Body of pancreas (tissue), 4 donors: ENCODE results near the gene TMEM94. TPM values are rescaled to one million over a fixed set of nuclear protein-coding genes. Genes with fewer than 3 reads are reported as not detected.
A peak's percentile ranks its signal among the peaks of the same experiment; 100 is the strongest.

ENCODE experiments used
- ATAC-seq: fragments of 150-250 bp; one replicate; pipeline ENCODE4 v1.9.1; 2016
- DNase-seq, 4 donors: peaks; one replicate each; pipeline ENCODE4 v3.0.0-alpha.2; 2019
- H3K27ac ChIP-seq, 4 donors: fragments of 200-600 bp; sonication (generic); 1 replicate in 3 of 4; 2 replicates in 1 of 4; pipeline versions ENCODE4 v1.5.1 to v1.6.1; 2016 to 2019; ENCODE audit warnings: mild to moderate bottlenecking in 1 of 4, mixed read lengths in 1 of 4, moderate library complexity in 1 of 4
- H3K27me3 ChIP-seq, 2 donors: fragments of 200-600 bp; sonication (generic); one replicate each; pipeline ENCODE4 v1.6.0; 2016; ENCODE audit warnings: mild to moderate bottlenecking in 1 of 2
- H3K36me3 ChIP-seq, 2 donors: fragments of 200-600 bp; sonication (generic); replicated peaks in 1 of 2; 2 replicates each; pipeline ENCODE4 v1.5.1; 2016; ENCODE audit warnings: low read depth in 2 of 2; ENCODE audit not compliant: insufficient read depth in 1 of 2
- H3K4me1 ChIP-seq: fragments of 200-600 bp; sonication (generic); one replicate; pipeline ENCODE4 v1.6.0; 2016
- H3K4me3 ChIP-seq, 2 donors: fragments of 200-600 bp; sonication (generic); 1 replicate in 1 of 2; 2 replicates in 1 of 2; pipeline ENCODE4 v1.5.1; 2016 to 2019
- H3K9me3 ChIP-seq, 3 donors: fragments of 200-600 bp; sonication (generic); 1 replicate in 2 of 3; 2 replicates in 1 of 3; pipeline ENCODE4 v1.5.1; 2016
- POLR2A ChIP-seq, 3 donors: fragments of 450-650 bp; IDR thresholded peaks; one replicate each; pipeline ENCODE4 v1.6.1; 2016; ENCODE audit warnings: antibody characterized with exemption in 3 of 3, mild to moderate bottlenecking in 2 of 3
- WGBS, 2 donors: methylation state at CpG; one replicate each; pipeline ENCODE4 v1.1.5; 2017; 5-methylcytosine and 5-hydroxymethylcytosine counted together
- intact Hi-C: fragments of 100-400 bp; cut with DNase I; formaldehyde crosslinking; loops from one replicate; pipeline ENCODE4 v1.15.1; 2023
- total RNA-seq, 2 donors: library from RNA; depleted of rRNA; stranded (reverse); fragments of >200 nt; gene quantifications; one replicate each; pipeline ENCODE4 v1.1.0, GENCODE V29; 2016
- TF ChIP-seq, protein P1 (sequence below), 7 experiments: fragments of 450-650 bp in 4 of 7; fragments of 200-600 bp in 3 of 7; sonication (generic) in 3 of 7; IDR thresholded peaks; one replicate each; pipeline ENCODE4 v1.5.1; 2016 to 2019; ENCODE audit warnings: antibody characterized with exemption in 7 of 7

TMEM94 gene
- total RNA-seq, 2 donors from 2014 or later, result 27.2 to 145 TPM

DNA sequence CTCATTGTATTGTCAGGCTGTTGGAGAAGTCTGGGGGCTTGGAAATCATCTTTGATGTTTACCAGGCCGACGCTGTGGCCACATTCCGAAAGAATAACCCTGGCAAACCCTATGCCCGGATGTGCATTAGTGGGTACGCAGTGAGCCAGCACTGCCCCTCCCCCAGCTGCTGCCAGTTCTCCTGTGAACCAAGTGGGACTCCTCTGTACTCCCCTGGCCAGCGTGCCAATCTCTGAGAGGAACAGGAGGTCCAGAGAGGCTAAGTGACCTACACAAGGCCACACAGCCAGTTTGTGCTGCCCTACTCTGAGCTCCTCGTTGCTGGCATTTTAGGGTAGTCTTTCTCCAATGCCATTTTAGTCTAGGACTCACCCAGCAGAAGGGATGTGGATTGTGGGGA lies 67.2 kb downstream of the TMEM94 start:
- WGBS, 2 donors, result 86 to 94% methylated on average over 7 of the region's 7 CpGs

DNA sequence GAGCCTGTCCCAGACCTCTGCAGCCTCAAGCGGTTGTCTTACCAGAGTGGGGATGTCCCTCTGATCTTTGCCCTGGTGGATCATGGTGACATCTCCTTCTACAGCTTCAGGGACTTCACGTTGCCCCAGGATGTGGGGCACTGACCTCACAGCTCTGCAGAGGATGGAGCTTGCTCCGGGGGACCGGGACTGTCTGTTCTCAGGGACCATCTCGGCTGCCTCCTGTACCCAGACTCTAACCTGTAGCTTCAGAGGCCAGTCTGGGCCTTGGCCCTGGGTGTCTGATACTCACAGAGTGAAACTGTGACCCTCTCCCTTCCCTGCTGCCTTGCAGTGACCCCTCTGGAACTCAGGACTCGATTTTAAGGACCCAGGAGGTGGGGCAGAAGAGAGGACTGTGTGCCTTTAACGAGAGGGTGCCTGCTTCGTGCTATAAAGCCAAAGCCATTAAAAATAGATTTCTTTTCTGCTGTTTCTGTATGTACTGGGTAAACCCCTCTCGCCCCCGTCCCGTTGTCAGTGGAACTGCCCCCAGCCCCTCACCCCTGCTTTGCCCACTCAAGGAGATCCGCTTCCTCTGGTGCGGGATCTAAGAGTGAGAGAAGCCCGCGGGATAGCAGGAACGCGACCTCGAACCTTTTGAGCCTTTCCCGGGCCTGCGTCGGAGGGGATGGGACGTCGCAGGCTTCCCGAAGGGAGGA lies 68.0 kb downstream of the TMEM94 start:
- peak overlapping the region; percentile 52 to 76 for H3K4me3 ChIP-seq
- peak overlapping the region; percentile 87 to 96 (median 92) for H3K27ac ChIP-seq
- H3K27me3 ChIP-seq, result no peaks in the 10 kb centered on the region
- peaks cover 36% of the 10 kb centered on the region for H3K4me1 ChIP-seq
- 15 to 21% methylated on average over 21 to 24 of the region's 24 CpGs for WGBS, 2 donors
- intact Hi-C loops, result no loop called here
- DNase-seq, result no peak
- TF ChIP-seq, protein P1, sequence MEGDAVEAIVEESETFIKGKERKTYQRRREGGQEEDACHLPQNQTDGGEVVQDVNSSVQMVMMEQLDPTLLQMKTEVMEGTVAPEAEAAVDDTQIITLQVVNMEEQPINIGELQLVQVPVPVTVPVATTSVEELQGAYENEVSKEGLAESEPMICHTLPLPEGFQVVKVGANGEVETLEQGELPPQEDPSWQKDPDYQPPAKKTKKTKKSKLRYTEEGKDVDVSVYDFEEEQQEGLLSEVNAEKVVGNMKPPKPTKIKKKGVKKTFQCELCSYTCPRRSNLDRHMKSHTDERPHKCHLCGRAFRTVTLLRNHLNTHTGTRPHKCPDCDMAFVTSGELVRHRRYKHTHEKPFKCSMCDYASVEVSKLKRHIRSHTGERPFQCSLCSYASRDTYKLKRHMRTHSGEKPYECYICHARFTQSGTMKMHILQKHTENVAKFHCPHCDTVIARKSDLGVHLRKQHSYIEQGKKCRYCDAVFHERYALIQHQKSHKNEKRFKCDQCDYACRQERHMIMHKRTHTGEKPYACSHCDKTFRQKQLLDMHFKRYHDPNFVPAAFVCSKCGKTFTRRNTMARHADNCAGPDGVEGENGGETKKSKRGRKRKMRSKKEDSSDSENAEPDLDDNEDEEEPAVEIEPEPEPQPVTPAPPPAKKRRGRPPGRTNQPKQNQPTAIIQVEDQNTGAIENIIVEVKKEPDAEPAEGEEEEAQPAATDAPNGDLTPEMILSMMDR (IDR thresholded peaks at IDR 0.05), result no peak
- TF ChIP-seq POLR2A (IDR thresholded peaks at IDR 0.05), result no peak
- no peaks in the 10 kb centered on the region for H3K9me3 ChIP-seq
- peaks cover 0 to 2% of the 10 kb centered on the region in 2 donors for H3K36me3 ChIP-seq
- ATAC-seq, result no peak

More for the DNA sequence above, 67.2 kb downstream of the TMEM94 start:
- Histone ChIP-seq H3K4me1 (peaks cover 31% of the 10 kb centered on the region), H3K27ac (peak overlapping the region in 2 of 4 donors; percentile 95 to 96), H3K4me3 (no peak overlapping the region), H3K27me3 (no peaks in the 10 kb centered on the region), H3K9me3 (no peaks in the 10 kb centered on the region), H3K36me3 (peaks cover 0 to 2% of the 10 kb centered on the region in 2 donors)
- ATAC-seq, result no peak
- TF ChIP-seq POLR2A (IDR thresholded peaks at IDR 0.05), result no peak
- TF ChIP-seq, protein P1 (IDR thresholded peaks at IDR 0.05), result no peak
- intact Hi-C loops, result no loop called here
- no peak for DNase-seq

DNA sequence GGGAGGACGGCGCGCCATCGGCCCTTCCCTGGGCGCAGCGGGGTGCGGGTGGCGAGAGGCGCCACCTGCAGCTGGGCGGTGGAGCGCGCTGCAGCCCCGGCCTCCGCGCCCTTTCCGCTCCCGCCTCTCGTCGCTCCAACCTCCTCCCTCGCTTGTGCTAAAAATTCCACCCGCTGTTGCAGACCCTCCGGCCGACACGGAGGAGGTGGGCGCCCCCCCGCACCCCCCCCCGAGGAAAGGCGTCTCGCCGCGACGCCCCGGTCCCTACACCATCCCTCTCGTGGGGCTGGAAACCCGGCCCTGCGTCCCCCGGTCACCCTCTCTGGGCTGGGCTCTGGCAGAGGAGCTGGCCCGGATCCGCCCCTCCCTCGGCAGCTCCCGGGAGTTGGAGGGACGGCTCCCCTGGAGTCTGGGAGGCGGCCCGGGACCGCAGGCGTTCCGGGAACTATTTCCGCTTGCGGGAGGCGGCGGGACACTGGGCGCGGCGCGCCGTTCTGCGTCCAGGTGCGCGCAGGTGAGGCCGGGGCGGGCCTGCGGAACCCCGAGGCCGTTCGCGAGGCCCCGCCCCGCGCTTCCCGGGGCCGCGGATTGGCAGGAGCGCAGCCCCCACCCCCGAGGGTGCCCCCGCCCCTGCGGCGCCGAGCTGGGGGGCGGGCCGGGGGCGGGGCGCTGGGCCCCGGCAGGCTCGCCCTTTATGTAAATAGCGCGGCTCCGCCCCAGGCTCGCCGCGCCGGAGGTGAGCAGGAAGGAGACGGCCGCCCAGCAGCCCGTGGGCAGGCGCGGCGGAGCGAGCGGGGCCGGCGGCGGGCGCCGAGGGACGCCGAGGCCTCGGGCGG lies 68.8 kb downstream of the TMEM94 start, which contains the start of gene LLGL2:
Gene LLGL2 (plus strand): TSS at position 728 of the 836 bp plus-strand sequence. CDS start 17,730 bp downstream, outside the sequence.
- DNase-seq (peak; percentile 91 to 93 (median 92)), ATAC-seq (peak; percentile 90)
- intact Hi-C loops, result no loop called here
- 0% methylated on average over 1 to 65 of the region's 108 CpGs for WGBS, 2 donors
- no peaks in the 10 kb centered on the region for H3K9me3 ChIP-seq
- H3K4me3 ChIP-seq, result peak within 1 kb of the TSS; percentile 66 to 76
- peak within 1 kb of the TSS; percentile 87 to 96 (median 92) for H3K27ac ChIP-seq
- H3K36me3 ChIP-seq, result no peaks in the 10 kb centered on the region
- TF ChIP-seq, protein P1 (IDR thresholded peaks at IDR 0.05), result peak; percentile 39 to 65 (median 54)
- peak; percentile 76 to 83 (median 80) for TF ChIP-seq POLR2A (IDR thresholded peaks at IDR 0.05)
- peaks cover 40% of the 10 kb centered on the region for H3K4me1 ChIP-seq
- H3K27me3 ChIP-seq, result no peaks in the 10 kb centered on the region

DNA sequence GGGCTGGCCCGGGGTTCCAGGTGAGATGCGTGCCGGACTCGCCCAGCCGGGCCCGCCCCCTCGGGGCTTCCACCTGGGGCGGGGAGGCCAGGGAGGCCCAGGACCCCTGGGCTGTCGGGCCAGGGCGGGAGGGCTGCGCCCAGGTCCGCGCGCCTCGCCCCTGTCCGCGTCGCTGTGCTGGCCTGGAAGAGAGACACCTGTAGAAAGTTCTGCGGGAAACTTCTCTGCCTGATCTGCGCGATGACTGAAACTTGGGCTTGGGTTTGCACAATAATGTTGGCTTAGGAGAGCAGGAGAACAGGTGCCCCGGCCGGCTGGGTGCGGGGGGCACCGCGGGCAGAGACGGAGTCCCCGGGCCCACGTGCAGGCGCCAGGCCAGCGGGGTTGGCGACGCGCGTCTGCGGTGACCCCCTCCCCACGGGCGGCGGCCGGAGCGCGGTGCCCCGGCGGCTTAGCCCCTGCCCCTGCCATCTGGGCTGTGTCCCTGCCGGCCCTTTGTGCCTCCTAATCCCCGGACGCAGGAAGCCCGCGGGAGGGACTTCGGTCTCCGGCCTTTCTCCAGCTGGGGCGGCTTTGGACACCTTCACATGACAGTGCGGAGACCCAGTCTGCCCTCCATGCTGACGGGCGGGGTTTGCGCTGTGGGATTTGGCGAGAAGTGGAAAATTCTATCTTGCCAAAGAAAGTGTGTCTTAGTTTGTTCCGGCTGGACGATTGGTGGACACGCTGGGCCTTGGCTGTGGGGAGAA lies 69.5 kb downstream of the TMEM94 start:
- no peaks in the 10 kb centered on the region for H3K27me3 ChIP-seq
- intact Hi-C loops, result no loop called here
- peak overlapping the region; percentile 83 to 96 (median 92) for H3K27ac ChIP-seq
- H3K9me3 ChIP-seq, result no peaks in the 10 kb centered on the region
- TF ChIP-seq, protein P1 (IDR thresholded peaks at IDR 0.05), result no peak
- peak in 1 of 3 donors; percentile 52 for TF ChIP-seq POLR2A (IDR thresholded peaks at IDR 0.05)
- peak; percentile 22 for ATAC-seq
- peak overlapping the region; percentile 24 to 66 for H3K4me3 ChIP-seq
- peaks cover 48% of the 10 kb centered on the region for H3K4me1 ChIP-seq
- no peaks in the 10 kb centered on the region for H3K36me3 ChIP-seq
- peak; percentile 56 to 67 (median 62) for DNase-seq
- whole genome bisulfite sequencing, 2 donors, result 0% methylated on average over 7 to 52 of the region's 60 CpGs
